WTC11 (cell line): ENCODE data around the gene BABAM2. TPM values are rescaled to one million over a fixed set of nuclear protein-coding genes. Genes with fewer than 3 reads are reported as not detected.

Experiments used
- ATAC-seq: fragments of 200-7000 bp; cut with Tn5 transposase; 2 replicates; pipeline ENCODE4 v1.10.0; 2021; ENCODE audit warnings: mild to moderate bottlenecking, moderate library complexity
- CTCF ChIA-PET: fragments of 300-600 bp; sonication (Branson Sonifier 250); formaldehyde crosslinking; loops from one replicate; lab custom pipeline; 2021; ENCODE audit warnings: antibody characterized with exemption; lab: Charles Lee
- POLR2A ChIA-PET: fragments of 350-600 bp; sonication (Branson Sonifier 250); formaldehyde crosslinking; loops from one replicate; lab custom pipeline; 2021; ENCODE audit warnings: antibody characterized with exemption; lab: Charles Lee
- DNase-seq: peaks from one replicate; pipeline ENCODE4 v3.0.0; 2021; ENCODE audit warnings: low spot score
- H3K27ac Mint-ChIP-seq: 2 replicates; pipeline ENCODE4 v1.8.0; 2021; ENCODE audit warnings: mixed read lengths
- H3K27me3 Mint-ChIP-seq: 2 replicates; pipeline ENCODE4 v1.8.0; 2021; ENCODE audit warnings: low read depth, mild to moderate bottlenecking, moderate library complexity, mixed read lengths
- H3K36me3 Mint-ChIP-seq: 2 replicates; pipeline ENCODE4 v1.8.0; 2021; ENCODE audit warnings: mixed read lengths
- H3K4me1 Mint-ChIP-seq: 2 replicates; pipeline ENCODE4 v1.8.0; 2022; ENCODE audit warnings: mixed read lengths
- H3K4me3 Mint-ChIP-seq: 2 replicates; pipeline ENCODE4 v1.8.0; 2021; ENCODE audit warnings: mild to moderate bottlenecking, moderate library complexity, mixed read lengths
- H3K9me3 Mint-ChIP-seq: 2 replicates; pipeline ENCODE4 v1.8.0; 2021; ENCODE audit warnings: mixed read lengths
- ELF4 ChIP-seq: sonication (generic); formaldehyde crosslinking; IDR thresholded peaks from 2 replicates; pipeline ENCODE4 v1.8.1; 2022; ENCODE audit warnings: low read depth, mild to moderate bottlenecking, moderate library complexity, missing genetic modification reagents
- EMX1 ChIP-seq: fragments of 250-450 bp; sonication (Bioruptor Pico); IDR thresholded peaks from 2 replicates; pipeline ENCODE4 v1.8.0; 2021; ENCODE audit warnings: mild to moderate bottlenecking
- FOXP1 ChIP-seq: sonication (generic); formaldehyde crosslinking; IDR thresholded peaks from 2 replicates; pipeline ENCODE4 v1.8.0; 2022; ENCODE audit warnings: missing genetic modification reagents, mild to moderate bottlenecking, moderate library complexity, borderline replicate concordance
- IRF2 ChIP-seq: sonication (generic); formaldehyde crosslinking; IDR thresholded peaks from 2 replicates; pipeline ENCODE4 v1.8.0; 2022; ENCODE audit warnings: low read depth, missing genetic modification reagents, borderline replicate concordance
- JAZF1 ChIP-seq: fragments of 250-450 bp; sonication (Bioruptor Pico); IDR thresholded peaks from 2 replicates; pipeline ENCODE4 v1.9.0; 2021; ENCODE audit warnings: moderate library complexity, mild to moderate bottlenecking, inconsistent platforms
- MYBL2 ChIP-seq: sonication (generic); formaldehyde crosslinking; IDR thresholded peaks from 2 replicates; pipeline ENCODE4 v1.8.1; 2023; ENCODE audit warnings: mild to moderate bottlenecking, moderate library complexity, missing genetic modification reagents
- NFYB ChIP-seq: sonication (generic); formaldehyde crosslinking; conservative IDR thresholded peaks from 2 replicates; pipeline ENCODE4 v1.8.0; 2022; ENCODE audit warnings: low read depth, missing genetic modification reagents
- NR3C1 ChIP-seq: sonication (generic); formaldehyde crosslinking; conservative IDR thresholded peaks from 2 replicates; pipeline ENCODE4 v1.8.1; 2023; ENCODE audit warnings: low read depth, mild to moderate bottlenecking, missing genetic modification reagents
- RORB ChIP-seq: fragments of 250-450 bp; sonication (Bioruptor Pico); IDR thresholded peaks from 2 replicates; pipeline ENCODE4 v1.9.0; 2021; ENCODE audit warnings: mild to moderate bottlenecking
- SOX15 ChIP-seq: fragments of 250-450 bp; sonication (Bioruptor Pico); IDR thresholded peaks from 2 replicates; pipeline ENCODE4 v1.9.0; 2021; ENCODE audit warnings: mild to moderate bottlenecking
- ZNF317 ChIP-seq: sonication (generic); formaldehyde crosslinking; IDR thresholded peaks from 2 replicates; pipeline ENCODE4 v1.8.1; 2023; ENCODE audit warnings: low read depth, mild to moderate bottlenecking, moderate library complexity, missing genetic modification reagents, borderline replicate concordance
- ZNF396 ChIP-seq: fragments of 250-450 bp; sonication (Bioruptor Pico); IDR thresholded peaks from 2 replicates; pipeline ENCODE4 v1.8.0; 2021; ENCODE audit warnings: mild to moderate bottlenecking, moderate library complexity, borderline replicate concordance
- ZNF423 ChIP-seq: fragments of 250-450 bp; sonication (Bioruptor Pico); IDR thresholded peaks from 2 replicates; pipeline ENCODE4 v2.1.2; 2022; ENCODE audit warnings: mild to moderate bottlenecking, moderate library complexity
- total RNA-seq: library from RNA; stranded (reverse); gene quantifications from 3 replicates; pipeline ENCODE4 v1.2.3, GENCODE V29; 2021
- TF ChIP-seq, protein P1 (sequence below): sonication (generic); formaldehyde crosslinking; IDR thresholded peaks from 2 replicates; pipeline ENCODE4 v1.8.1; 2022; ENCODE audit warnings: low read depth, missing genetic modification reagents, borderline replicate concordance
- TF ChIP-seq, protein P2 (sequence below): sonication (generic); formaldehyde crosslinking; IDR thresholded peaks from 2 replicates; pipeline ENCODE4 v1.8.0; 2022; ENCODE audit warnings: mild to moderate bottlenecking, missing genetic modification reagents
- TF ChIP-seq, protein P3 (sequence below): sonication (generic); formaldehyde crosslinking; IDR thresholded peaks from 2 replicates; pipeline ENCODE4 v1.8.1; 2022; ENCODE audit warnings: mild to moderate bottlenecking, missing genetic modification reagents, moderate library complexity, borderline replicate concordance
- TF ChIP-seq, protein P4 (sequence below): sonication (generic); formaldehyde crosslinking; IDR thresholded peaks from 2 replicates; pipeline ENCODE4 v1.8.1; 2023; ENCODE audit warnings: mild to moderate bottlenecking, missing genetic modification reagents, borderline replicate concordance
- TF ChIP-seq, protein P5 (sequence below): sonication (generic); formaldehyde crosslinking; IDR thresholded peaks from 2 replicates; pipeline ENCODE4 v1.8.0; 2022; ENCODE audit warnings: mild to moderate bottlenecking, missing genetic modification reagents
- TF ChIP-seq, protein P6 (sequence below): sonication (generic); formaldehyde crosslinking; IDR thresholded peaks from 2 replicates; pipeline ENCODE4 v1.8.1; 2023; ENCODE audit warnings: mild to moderate bottlenecking, missing genetic modification reagents
- TF ChIP-seq, protein P7 (sequence below): sonication (generic); formaldehyde crosslinking; conservative IDR thresholded peaks from 2 replicates; pipeline ENCODE4 v1.8.1; 2023; ENCODE audit warnings: mild to moderate bottlenecking, low read depth, missing genetic modification reagents, moderate library complexity

BABAM2 gene
- total RNA-seq, 1 experiment from 2014 or later, result 16.5 TPM

DNA sequence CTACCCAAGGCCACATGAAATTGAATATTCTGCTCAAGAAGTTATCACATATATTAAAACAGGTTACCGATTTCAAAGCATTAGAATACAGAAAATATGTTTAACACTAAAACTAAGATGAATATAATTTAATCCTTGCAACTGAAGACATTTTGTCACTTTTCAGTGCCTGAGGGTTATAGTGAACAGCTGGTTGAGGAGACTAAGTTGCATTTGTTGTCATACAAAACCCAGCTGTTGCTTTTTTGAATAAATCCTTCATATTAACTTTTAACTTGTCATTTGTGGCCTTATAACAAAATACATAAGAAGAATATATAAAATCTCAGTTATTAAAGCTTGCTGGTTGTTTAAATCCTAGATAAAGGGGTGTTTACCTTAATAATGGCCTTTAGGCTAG is 37.8 kb upstream of the BABAM2 start:
- no peak for DNase-seq
- H3K4me1 Mint-ChIP-seq, result no peaks in the 10 kb centered on the region
- no peak for ATAC-seq
- POLR2A ChIA-PET, result interaction anchor here (0.6 kb wide), 1 partner anchor 1415 kb away, joined by 3 read pairs; no protein-coding TSS in a partner anchor
- H3K9me3 Mint-ChIP-seq, result peaks cover 34% of the 10 kb centered on the region
- H3K27ac Mint-ChIP-seq, result no peak overlapping the region
- TF ChIP-seq NR3C1 (CRISPR knock-in tag) (no peak), FOXP1 (CRISPR knock-in tag) (no peak), ELF4 (CRISPR knock-in tag) (no peak), RORB (CRISPR knock-in tag) (no peak), JAZF1 (CRISPR knock-in tag) (no peak), ZNF396 (CRISPR knock-in tag) (no peak), NFYB (CRISPR knock-in tag) (no peak), SOX15 (no peak), ZNF317 (CRISPR knock-in tag) (no peak), MYBL2 (CRISPR knock-in tag) (no peak), IRF2 (CRISPR knock-in tag) (no peak), EMX1 (CRISPR knock-in tag) (no peak), ZNF423 (CRISPR knock-in tag) (no peak)
- TF ChIP-seq, protein P1, sequence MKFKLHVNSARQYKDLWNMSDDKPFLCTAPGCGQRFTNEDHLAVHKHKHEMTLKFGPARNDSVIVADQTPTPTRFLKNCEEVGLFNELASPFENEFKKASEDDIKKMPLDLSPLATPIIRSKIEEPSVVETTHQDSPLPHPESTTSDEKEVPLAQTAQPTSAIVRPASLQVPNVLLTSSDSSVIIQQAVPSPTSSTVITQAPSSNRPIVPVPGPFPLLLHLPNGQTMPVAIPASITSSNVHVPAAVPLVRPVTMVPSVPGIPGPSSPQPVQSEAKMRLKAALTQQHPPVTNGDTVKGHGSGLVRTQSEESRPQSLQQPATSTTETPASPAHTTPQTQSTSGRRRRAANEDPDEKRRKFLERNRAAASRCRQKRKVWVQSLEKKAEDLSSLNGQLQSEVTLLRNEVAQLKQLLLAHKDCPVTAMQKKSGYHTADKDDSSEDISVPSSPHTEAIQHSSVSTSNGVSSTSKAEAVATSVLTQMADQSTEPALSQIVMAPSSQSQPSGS, result no peak
- TF ChIP-seq, protein P2, sequence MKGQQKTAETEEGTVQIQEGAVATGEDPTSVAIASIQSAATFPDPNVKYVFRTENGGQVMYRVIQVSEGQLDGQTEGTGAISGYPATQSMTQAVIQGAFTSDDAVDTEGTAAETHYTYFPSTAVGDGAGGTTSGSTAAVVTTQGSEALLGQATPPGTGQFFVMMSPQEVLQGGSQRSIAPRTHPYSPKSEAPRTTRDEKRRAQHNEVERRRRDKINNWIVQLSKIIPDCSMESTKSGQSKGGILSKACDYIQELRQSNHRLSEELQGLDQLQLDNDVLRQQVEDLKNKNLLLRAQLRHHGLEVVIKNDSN (CRISPR knock-in tag), result no peak
- TF ChIP-seq, protein P3, sequence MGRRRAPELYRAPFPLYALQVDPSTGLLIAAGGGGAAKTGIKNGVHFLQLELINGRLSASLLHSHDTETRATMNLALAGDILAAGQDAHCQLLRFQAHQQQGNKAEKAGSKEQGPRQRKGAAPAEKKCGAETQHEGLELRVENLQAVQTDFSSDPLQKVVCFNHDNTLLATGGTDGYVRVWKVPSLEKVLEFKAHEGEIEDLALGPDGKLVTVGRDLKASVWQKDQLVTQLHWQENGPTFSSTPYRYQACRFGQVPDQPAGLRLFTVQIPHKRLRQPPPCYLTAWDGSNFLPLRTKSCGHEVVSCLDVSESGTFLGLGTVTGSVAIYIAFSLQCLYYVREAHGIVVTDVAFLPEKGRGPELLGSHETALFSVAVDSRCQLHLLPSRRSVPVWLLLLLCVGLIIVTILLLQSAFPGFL (CRISPR knock-in tag), result no peak
- TF ChIP-seq, protein P4, sequence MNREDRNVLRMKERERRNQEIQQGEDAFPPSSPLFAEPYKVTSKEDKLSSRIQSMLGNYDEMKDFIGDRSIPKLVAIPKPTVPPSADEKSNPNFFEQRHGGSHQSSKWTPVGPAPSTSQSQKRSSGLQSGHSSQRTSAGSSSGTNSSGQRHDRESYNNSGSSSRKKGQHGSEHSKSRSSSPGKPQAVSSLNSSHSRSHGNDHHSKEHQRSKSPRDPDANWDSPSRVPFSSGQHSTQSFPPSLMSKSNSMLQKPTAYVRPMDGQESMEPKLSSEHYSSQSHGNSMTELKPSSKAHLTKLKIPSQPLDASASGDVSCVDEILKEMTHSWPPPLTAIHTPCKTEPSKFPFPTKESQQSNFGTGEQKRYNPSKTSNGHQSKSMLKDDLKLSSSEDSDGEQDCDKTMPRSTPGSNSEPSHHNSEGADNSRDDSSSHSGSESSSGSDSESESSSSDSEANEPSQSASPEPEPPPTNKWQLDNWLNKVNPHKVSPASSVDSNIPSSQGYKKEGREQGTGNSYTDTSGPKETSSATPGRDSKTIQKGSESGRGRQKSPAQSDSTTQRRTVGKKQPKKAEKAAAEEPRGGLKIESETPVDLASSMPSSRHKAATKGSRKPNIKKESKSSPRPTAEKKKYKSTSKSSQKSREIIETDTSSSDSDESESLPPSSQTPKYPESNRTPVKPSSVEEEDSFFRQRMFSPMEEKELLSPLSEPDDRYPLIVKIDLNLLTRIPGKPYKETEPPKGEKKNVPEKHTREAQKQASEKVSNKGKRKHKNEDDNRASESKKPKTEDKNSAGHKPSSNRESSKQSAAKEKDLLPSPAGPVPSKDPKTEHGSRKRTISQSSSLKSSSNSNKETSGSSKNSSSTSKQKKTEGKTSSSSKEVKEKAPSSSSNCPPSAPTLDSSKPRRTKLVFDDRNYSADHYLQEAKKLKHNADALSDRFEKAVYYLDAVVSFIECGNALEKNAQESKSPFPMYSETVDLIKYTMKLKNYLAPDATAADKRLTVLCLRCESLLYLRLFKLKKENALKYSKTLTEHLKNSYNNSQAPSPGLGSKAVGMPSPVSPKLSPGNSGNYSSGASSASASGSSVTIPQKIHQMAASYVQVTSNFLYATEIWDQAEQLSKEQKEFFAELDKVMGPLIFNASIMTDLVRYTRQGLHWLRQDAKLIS (CRISPR knock-in tag), result no peak
- TF ChIP-seq, protein P5, sequence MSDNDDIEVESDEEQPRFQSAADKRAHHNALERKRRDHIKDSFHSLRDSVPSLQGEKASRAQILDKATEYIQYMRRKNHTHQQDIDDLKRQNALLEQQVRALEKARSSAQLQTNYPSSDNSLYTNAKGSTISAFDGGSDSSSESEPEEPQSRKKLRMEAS, result no peak
- TF ChIP-seq, protein P6, sequence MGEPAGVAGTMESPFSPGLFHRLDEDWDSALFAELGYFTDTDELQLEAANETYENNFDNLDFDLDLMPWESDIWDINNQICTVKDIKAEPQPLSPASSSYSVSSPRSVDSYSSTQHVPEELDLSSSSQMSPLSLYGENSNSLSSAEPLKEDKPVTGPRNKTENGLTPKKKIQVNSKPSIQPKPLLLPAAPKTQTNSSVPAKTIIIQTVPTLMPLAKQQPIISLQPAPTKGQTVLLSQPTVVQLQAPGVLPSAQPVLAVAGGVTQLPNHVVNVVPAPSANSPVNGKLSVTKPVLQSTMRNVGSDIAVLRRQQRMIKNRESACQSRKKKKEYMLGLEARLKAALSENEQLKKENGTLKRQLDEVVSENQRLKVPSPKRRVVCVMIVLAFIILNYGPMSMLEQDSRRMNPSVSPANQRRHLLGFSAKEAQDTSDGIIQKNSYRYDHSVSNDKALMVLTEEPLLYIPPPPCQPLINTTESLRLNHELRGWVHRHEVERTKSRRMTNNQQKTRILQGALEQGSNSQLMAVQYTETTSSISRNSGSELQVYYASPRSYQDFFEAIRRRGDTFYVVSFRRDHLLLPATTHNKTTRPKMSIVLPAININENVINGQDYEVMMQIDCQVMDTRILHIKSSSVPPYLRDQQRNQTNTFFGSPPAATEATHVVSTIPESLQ (CRISPR knock-in tag), result no peak
- TF ChIP-seq, protein P7, sequence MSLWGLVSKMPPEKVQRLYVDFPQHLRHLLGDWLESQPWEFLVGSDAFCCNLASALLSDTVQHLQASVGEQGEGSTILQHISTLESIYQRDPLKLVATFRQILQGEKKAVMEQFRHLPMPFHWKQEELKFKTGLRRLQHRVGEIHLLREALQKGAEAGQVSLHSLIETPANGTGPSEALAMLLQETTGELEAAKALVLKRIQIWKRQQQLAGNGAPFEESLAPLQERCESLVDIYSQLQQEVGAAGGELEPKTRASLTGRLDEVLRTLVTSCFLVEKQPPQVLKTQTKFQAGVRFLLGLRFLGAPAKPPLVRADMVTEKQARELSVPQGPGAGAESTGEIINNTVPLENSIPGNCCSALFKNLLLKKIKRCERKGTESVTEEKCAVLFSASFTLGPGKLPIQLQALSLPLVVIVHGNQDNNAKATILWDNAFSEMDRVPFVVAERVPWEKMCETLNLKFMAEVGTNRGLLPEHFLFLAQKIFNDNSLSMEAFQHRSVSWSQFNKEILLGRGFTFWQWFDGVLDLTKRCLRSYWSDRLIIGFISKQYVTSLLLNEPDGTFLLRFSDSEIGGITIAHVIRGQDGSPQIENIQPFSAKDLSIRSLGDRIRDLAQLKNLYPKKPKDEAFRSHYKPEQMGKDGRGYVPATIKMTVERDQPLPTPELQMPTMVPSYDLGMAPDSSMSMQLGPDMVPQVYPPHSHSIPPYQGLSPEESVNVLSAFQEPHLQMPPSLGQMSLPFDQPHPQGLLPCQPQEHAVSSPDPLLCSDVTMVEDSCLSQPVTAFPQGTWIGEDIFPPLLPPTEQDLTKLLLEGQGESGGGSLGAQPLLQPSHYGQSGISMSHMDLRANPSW (CRISPR knock-in tag), result no peak
- TF ChIP-seq, all 79 proteins: peak for 0
- peaks cover 5% of the 10 kb centered on the region; the same call in 1 of the 2 replicates for H3K36me3 Mint-ChIP-seq
- H3K27me3 Mint-ChIP-seq, result peaks cover 15% of the 10 kb centered on the region
- CTCF ChIA-PET, result no interaction called here
- H3K4me3 Mint-ChIP-seq, result no peak overlapping the region
